ENCODE results near the gene RPS18. TPM values are rescaled to one million over a fixed set of nuclear protein-coding genes. Genes with fewer than 3 reads are reported as not detected.

Gene RPS18
- total and polyA plus RNA-seq, 3 experiments from 2014 or later = 3,797 to 7,106 (median 3,852) TPM

- POLR2A ChIA-PET = interaction anchor here (0.7 kb wide), 1 partner anchor 374 kb away, joined by 3 read pairs; no protein-coding TSS in a partner anchor
These were observed 28.4 kb upstream of the RPS18 start for GRCh38 chr6:33243476-33243875.

GRCh38 chr6:33247977-33248642 is 23.8 kb upstream of the RPS18 start:
- POLR2A ChIA-PET = interaction anchor here (0.5 to 4.4 kb wide), 13 partner anchors 23 to 533 kb away, joined by 3 to 24 read pairs (median 6); partner anchors contain the start of genes B3GALT4, HSD17B8, RING1 and RPS18
- peaks cover 7% of the 10 kb centered on the region for H3K36me3 ChIP-seq (ENCODE audit: insufficient read depth, low read length)
- peak overlapping the region; percentile 82 to 96 (median 89) for H3K4me3 Mint-ChIP-seq

More at GRCh38 chr6:33243476-33243875, 28.4 kb upstream of the RPS18 start:
- H3K27me3 ChIP-seq (ENCODE audit: insufficient read depth, low read length, poor library complexity, severe bottlenecking) = no peaks in the 10 kb centered on the region
- CTCF ChIA-PET = no interaction called here
- H3K4me1 ChIP-seq (ENCODE audit: insufficient read depth, low read length) = peaks cover 6% of the 10 kb centered on the region
- Mint-ChIP-seq H3K27ac (peak overlapping the region in 1 of 8 donors; percentile 41), H3K4me1 (peaks cover 9 to 15% (median 13%) of the 10 kb centered on the region in 3 donors), H3K27me3 (peaks cover 5 to 24% of the 10 kb centered on the region in 2 donors), H3K9me3 (no peaks in the 10 kb centered on the region), H3K36me3 (no peaks in the 10 kb centered on the region), H3K4me3 (no peak overlapping the region)
- no peaks in the 10 kb centered on the region for H3K9me3 ChIP-seq (ENCODE audit: low read length)
- H3K4me3 ChIP-seq (ENCODE audit: low read length) = no peak overlapping the region
- DNase-seq = no peak
- H3K36me3 ChIP-seq (ENCODE audit: insufficient read depth, low read length) = no peaks in the 10 kb centered on the region
- H3K27ac ChIP-seq (ENCODE audit: low read depth, low read length) = no peak overlapping the region

GRCh38 chr6:33248643-33248931 is 23.3 kb upstream of the RPS18 start:
- POLR2A ChIA-PET = interaction anchor here (0.5 to 4.4 kb wide), 12 partner anchors 22 to 532 kb away, joined by 3 to 24 read pairs (median 8); partner anchors contain the start of genes B3GALT4, HSD17B8, RGL2 and RING1
- DNase-seq = peak in 1 of 5 donors; percentile 18

More at GRCh38 chr6:33247977-33248642, 23.8 kb upstream of the RPS18 start:
- Mint-ChIP-seq H3K27me3 (peaks cover 2 to 8% of the 10 kb centered on the region in 2 donors), H3K36me3 (peaks cover 0 to 27% (median 13%) of the 10 kb centered on the region in 3 donors), H3K9me3 (no peaks in the 10 kb centered on the region), H3K27ac (peak overlapping the region; percentile 95 to 99 (median 98)), H3K4me1 (peaks cover 32 to 42% (median 38%) of the 10 kb centered on the region in 3 donors)
- Histone ChIP-seq H3K9me3 (ENCODE audit: low read length) (no peaks in the 10 kb centered on the region), H3K27me3 (ENCODE audit: insufficient read depth, low read length, poor library complexity, severe bottlenecking) (no peaks in the 10 kb centered on the region), H3K27ac (ENCODE audit: low read depth, low read length) (peak overlapping the region; percentile 90), H3K4me1 (ENCODE audit: insufficient read depth, low read length) (peaks cover 24% of the 10 kb centered on the region), H3K4me3 (ENCODE audit: low read length) (peak overlapping the region; percentile 70)
- DNase-seq = peak; percentile 81 to 91 (median 87)
- CTCF ChIA-PET = interaction anchor here (0.7 to 4.8 kb wide), 49 partner anchors 10 to 276 kb away, joined by 3 to 101 read pairs (median 5); partner anchors contain the start of genes B3GALT4, CUTA, HLA-DPA1 and HLA-DPB1

GRCh38 chr6:33248932-33249731 is 22.7 kb upstream of the RPS18 start:
- H3K27me3 Mint-ChIP-seq = peaks cover 2 to 4% of the 10 kb centered on the region in 2 donors
- CTCF ChIA-PET = interaction anchor here (0.7 to 4.8 kb wide), 45 partner anchors 11 to 277 kb away, joined by 3 to 101 read pairs (median 5); partner anchors contain the start of genes B3GALT4, CUTA, HLA-DPA1 and HLA-DPB1
- peaks cover 24% of the 10 kb centered on the region for H3K4me1 ChIP-seq (ENCODE audit: insufficient read depth, low read length)

More at GRCh38 chr6:33248643-33248931, 23.3 kb upstream of the RPS18 start:
- no peaks in the 10 kb centered on the region for H3K9me3 Mint-ChIP-seq
- peaks cover 2 to 4% of the 10 kb centered on the region in 2 donors for H3K27me3 Mint-ChIP-seq
- peaks cover 32 to 42% (median 38%) of the 10 kb centered on the region in 3 donors for H3K4me1 Mint-ChIP-seq
- Histone ChIP-seq H3K27ac (ENCODE audit: low read depth, low read length) (peak overlapping the region; percentile 90), H3K27me3 (ENCODE audit: insufficient read depth, low read length, poor library complexity, severe bottlenecking) (no peaks in the 10 kb centered on the region), H3K9me3 (ENCODE audit: low read length) (no peaks in the 10 kb centered on the region), H3K36me3 (ENCODE audit: insufficient read depth, low read length) (peaks cover 7% of the 10 kb centered on the region), H3K4me1 (ENCODE audit: insufficient read depth, low read length) (peaks cover 24% of the 10 kb centered on the region), H3K4me3 (ENCODE audit: low read length) (peak overlapping the region; percentile 70)
- CTCF ChIA-PET = interaction anchor here (0.7 to 4.8 kb wide), 46 partner anchors 10 to 277 kb away, joined by 3 to 101 read pairs (median 5); partner anchors contain the start of genes B3GALT4, CUTA, HLA-DPA1 and HLA-DPB1
- peak overlapping the region; percentile 82 to 96 (median 89) for H3K4me3 Mint-ChIP-seq
- H3K27ac Mint-ChIP-seq = peak overlapping the region; percentile 95 to 99 (median 98)
- peaks cover 0 to 27% (median 13%) of the 10 kb centered on the region in 3 donors for H3K36me3 Mint-ChIP-seq

GRCh38 chr6:33249732-33250630 is 21.9 kb upstream of the RPS18 start:
- Histone ChIP-seq H3K9me3 (ENCODE audit: low read length) (no peaks in the 10 kb centered on the region), H3K4me1 (ENCODE audit: insufficient read depth, low read length) (peaks cover 24% of the 10 kb centered on the region), H3K36me3 (ENCODE audit: insufficient read depth, low read length) (peaks cover 7% of the 10 kb centered on the region), H3K4me3 (ENCODE audit: low read length) (peak overlapping the region; percentile 74), H3K27ac (ENCODE audit: low read depth, low read length) (peak overlapping the region; percentile 89), H3K27me3 (ENCODE audit: insufficient read depth, low read length, poor library complexity, severe bottlenecking) (no peaks in the 10 kb centered on the region)
- H3K27me3 Mint-ChIP-seq = peaks cover 2 to 4% of the 10 kb centered on the region in 2 donors
- no peak for DNase-seq
- peaks cover 0 to 31% (median 13%) of the 10 kb centered on the region in 3 donors for H3K36me3 Mint-ChIP-seq
- ChIA-PET POLR2A (interaction anchor here (0.5 to 4.4 kb wide), 14 partner anchors 14 to 278 kb away, joined by 3 to 26 read pairs (median 6); partner anchors contain the start of genes B3GALT4, HSD17B8, PFDN6 and RING1), CTCF (interaction anchor here (0.9 to 4.8 kb wide), 13 partner anchors 11 to 168 kb away, joined by 3 to 101 read pairs (median 7); partner anchors contain the start of genes CUTA, RGL2, RPS18 and VPS52)
- peak overlapping the region; percentile 95 to 98 (median 98) for H3K27ac Mint-ChIP-seq
- H3K9me3 Mint-ChIP-seq = no peaks in the 10 kb centered on the region
- H3K4me3 Mint-ChIP-seq = peak overlapping the region; percentile 82 to 96 (median 89)
- peaks cover 32 to 42% (median 38%) of the 10 kb centered on the region in 3 donors for H3K4me1 Mint-ChIP-seq

More at GRCh38 chr6:33248932-33249731, 22.7 kb upstream of the RPS18 start:
- POLR2A ChIA-PET = interaction anchor here (0.5 to 4.4 kb wide), 17 partner anchors 15 to 277 kb away, joined by 3 to 26 read pairs (median 7); partner anchors contain the start of genes B3GALT4, HSD17B8, PFDN6 and RGL2
- H3K36me3 Mint-ChIP-seq = peaks cover 0 to 28% (median 13%) of the 10 kb centered on the region in 3 donors
- Histone ChIP-seq H3K36me3 (ENCODE audit: insufficient read depth, low read length) (peaks cover 7% of the 10 kb centered on the region), H3K27me3 (ENCODE audit: insufficient read depth, low read length, poor library complexity, severe bottlenecking) (no peaks in the 10 kb centered on the region), H3K4me3 (ENCODE audit: low read length) (peak overlapping the region; percentile 74), H3K27ac (ENCODE audit: low read depth, low read length) (peak overlapping the region; percentile 90), H3K9me3 (ENCODE audit: low read length) (no peaks in the 10 kb centered on the region)
- peaks cover 32 to 42% (median 38%) of the 10 kb centered on the region in 3 donors for H3K4me1 Mint-ChIP-seq
- no peaks in the 10 kb centered on the region for H3K9me3 Mint-ChIP-seq
- H3K27ac Mint-ChIP-seq = peak overlapping the region; percentile 95 to 99 (median 98)
- peak overlapping the region; percentile 82 to 96 (median 89) for H3K4me3 Mint-ChIP-seq
- DNase-seq = peak; percentile 95 to 98 (median 96)

- Histone ChIP-seq H3K27ac (ENCODE audit: low read depth, low read length) (no peak overlapping the region), H3K4me3 (ENCODE audit: low read length) (no peak overlapping the region), H3K36me3 (ENCODE audit: insufficient read depth, low read length) (peaks cover 7% of the 10 kb centered on the region), H3K9me3 (ENCODE audit: low read length) (no peaks in the 10 kb centered on the region), H3K27me3 (ENCODE audit: insufficient read depth, low read length, poor library complexity, severe bottlenecking) (no peaks in the 10 kb centered on the region), H3K4me1 (ENCODE audit: insufficient read depth, low read length) (peaks cover 24% of the 10 kb centered on the region)
- Mint-ChIP-seq H3K36me3 (peaks cover 0 to 34% (median 13%) of the 10 kb centered on the region in 3 donors), H3K27ac (peak overlapping the region in 6 of 8 donors; percentile 34 to 98 (median 97)), H3K4me3 (peak overlapping the region in 6 of 7 donors; percentile 59 to 94 (median 86)), H3K4me1 (peaks cover 32 to 42% (median 38%) of the 10 kb centered on the region in 3 donors), H3K27me3 (peaks cover 2 to 4% of the 10 kb centered on the region in 2 donors), H3K9me3 (no peaks in the 10 kb centered on the region)
- ChIA-PET POLR2A (interaction anchor here (1.0 to 4.4 kb wide), 3 partner anchors 21 to 93 kb away, joined by 3 to 26 read pairs (median 24); partner anchors contain the start of genes B3GALT4, RPS18 and VPS52), CTCF (interaction anchor here (2.3 to 4.8 kb wide), 3 partner anchors 10 to 90 kb away, joined by 13 to 101 read pairs (median 33); partner anchors contain the start of genes RPS18 and VPS52)
- DNase-seq = no peak
These were observed 21.1 kb upstream of the RPS18 start for GRCh38 chr6:33250731-33251130.

Data from CD8-positive, alpha-beta memory T cell (primary cell).